ENCODE data around the gene CAMKK2. TPM values are rescaled to one million over a fixed set of nuclear protein-coding genes. Genes with fewer than 3 reads are reported as not detected.

The CAMKK2 gene
- total RNA-seq = 10 to 100 TPM; 27.6 to 29.1 TPM

DNA sequence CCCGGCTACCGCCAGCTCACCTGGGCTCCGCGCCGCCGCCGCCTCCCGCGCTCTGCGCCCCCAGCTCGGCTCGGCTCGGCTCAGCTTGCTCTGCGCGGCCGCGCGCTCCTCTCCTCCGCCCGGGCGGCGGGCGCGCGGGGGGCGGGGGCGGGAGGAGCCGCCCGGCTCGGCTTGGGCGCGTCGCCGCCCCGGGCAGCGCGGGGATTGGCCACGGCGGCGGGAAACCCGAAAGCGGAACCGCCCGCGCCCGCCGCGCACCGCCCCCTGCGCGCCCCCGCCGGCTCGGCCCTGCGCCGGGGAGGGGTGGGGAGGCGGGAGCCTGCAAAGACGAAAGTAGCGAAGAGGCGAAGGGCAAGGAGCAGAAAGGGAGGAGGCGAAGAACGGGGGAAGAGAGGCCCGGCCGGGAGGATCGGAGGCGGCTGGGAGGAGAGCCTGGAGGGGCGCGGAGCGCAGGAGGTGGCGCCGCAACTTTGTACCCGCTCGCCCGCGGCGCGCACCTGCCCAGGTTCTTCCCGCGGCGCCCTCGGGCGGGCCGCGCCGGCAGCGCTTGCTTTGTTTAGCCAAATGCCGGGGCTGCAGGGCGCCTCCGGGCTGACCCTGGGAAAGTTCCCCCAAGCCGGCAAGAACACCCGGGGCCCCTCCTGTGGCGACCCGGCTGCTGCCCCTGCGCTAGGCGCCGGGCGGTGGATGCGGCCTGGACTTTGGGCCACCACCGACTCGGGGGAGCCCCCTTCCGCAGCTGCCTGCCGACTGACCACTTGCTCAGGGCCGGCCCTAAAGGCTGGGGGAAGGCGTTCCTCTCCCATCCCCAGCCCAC is at the start of gene CAMKK2:
TSS of gene CAMKK2 (minus strand) at position 92 of the 817 bp plus-strand sequence. CDS start 22,183 bp downstream, outside the sequence.
- peaks cover 2% of the 10 kb centered on the region for H3K36me3 Mint-ChIP-seq (ENCODE audit: low read depth)
- DNase-seq = peak; percentile 90
- CTCF ChIA-PET = interaction anchor here (0.6 to 1.5 kb wide), 5 partner anchors 10 to 58 kb away, joined by 3 to 6 read pairs (median 4); no protein-coding TSS in a partner anchor
- POLR2A ChIA-PET = interaction anchor here (0.9 to 3.6 kb wide), 6 partner anchors 9 to 248 kb away, joined by 3 to 23 read pairs (median 6); partner anchors contain the start of gene RNF34
- H3K9me3 Mint-ChIP-seq = no peaks in the 10 kb centered on the region
- H3K4me1 Mint-ChIP-seq = peaks cover 42% of the 10 kb centered on the region
- peaks cover 1% of the 10 kb centered on the region for H3K27me3 Mint-ChIP-seq
- peak within 1 kb of the TSS; percentile 88 for H3K4me3 Mint-ChIP-seq
- peak within 1 kb of the TSS; percentile 75 for H3K27ac Mint-ChIP-seq

DNA sequence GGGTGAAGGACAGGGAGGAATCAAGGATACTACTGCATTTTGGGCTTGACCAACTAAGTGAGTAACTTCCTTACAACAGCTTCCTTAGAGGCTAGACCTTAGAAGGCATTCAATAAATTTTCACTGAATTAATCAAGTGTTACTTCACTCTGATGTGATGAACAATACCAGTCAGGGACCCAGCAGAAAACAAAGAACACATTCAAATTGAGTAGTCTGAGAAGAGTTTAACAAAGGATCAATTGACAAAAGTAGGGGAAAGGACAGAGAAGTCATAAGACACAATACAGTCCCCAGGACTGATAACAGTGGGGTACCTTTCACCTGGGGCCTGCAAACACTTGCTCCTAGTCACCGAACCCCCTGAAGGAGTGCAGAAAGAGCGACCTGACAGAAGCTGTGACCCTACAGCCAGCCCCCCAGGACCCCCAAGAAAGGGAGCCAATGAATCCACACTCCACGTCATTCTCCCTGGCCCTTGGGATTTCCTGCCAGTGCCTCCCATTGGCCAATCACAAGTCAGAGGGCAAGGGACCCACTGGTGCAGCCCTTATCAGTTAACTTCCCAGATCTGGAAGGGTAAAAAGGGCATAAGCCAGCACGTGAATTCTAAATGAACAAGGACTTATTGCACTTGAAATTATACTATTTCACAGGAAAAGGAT is 48.8 kb upstream of the CAMKK2 start:
- no peak for DNase-seq
- Mint-ChIP-seq H3K27me3 (no peaks in the 10 kb centered on the region), H3K27ac (peak overlapping the region; percentile 1), H3K9me3 (no peaks in the 10 kb centered on the region), H3K4me1 (peaks cover 31% of the 10 kb centered on the region), H3K36me3 (ENCODE audit: low read depth) (peaks cover 59% of the 10 kb centered on the region), H3K4me3 (no peak overlapping the region)
- ChIA-PET POLR2A (interaction anchor here (0.6 to 1.7 kb wide), 3 partner anchors 9 to 67 kb away, joined by 3 to 4 read pairs (median 3); no protein-coding TSS in a partner anchor), CTCF (interaction anchor here (0.7 to 2.5 kb wide), 2 partner anchors 10 to 278 kb away, joined by 3 to 9 read pairs; no protein-coding TSS in a partner anchor)

DNA sequence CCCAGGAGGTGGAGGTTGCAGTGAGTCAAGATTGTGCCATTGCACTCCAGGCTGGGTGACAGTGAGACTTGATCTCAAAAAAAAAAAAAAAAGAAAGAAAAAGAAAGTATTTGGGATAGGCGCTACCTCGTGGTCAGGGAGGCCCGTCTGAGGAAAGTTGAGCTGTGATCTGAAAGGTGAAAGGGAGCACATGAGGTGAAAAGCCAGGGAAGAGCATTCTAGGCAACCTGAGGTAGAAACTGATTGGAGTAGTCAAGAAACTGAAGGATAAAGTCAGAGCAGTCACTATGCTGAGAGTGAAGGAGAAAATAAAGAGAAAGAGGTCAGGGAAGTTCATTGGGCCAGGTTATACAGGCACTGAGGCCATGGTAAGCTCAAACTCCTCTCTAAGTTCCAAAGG is 48.0 kb upstream of the CAMKK2 start:
- CTCF ChIA-PET = interaction anchor here (0.7 to 2.5 kb wide), 2 partner anchors 10 to 277 kb away, joined by 3 to 9 read pairs; no protein-coding TSS in a partner anchor
- peaks cover 64% of the 10 kb centered on the region for H3K36me3 Mint-ChIP-seq (ENCODE audit: low read depth)
- H3K4me3 Mint-ChIP-seq = no peak overlapping the region
- POLR2A ChIA-PET = interaction anchor here (0.6 kb wide), 1 partner anchor 68 kb away, joined by 3 read pairs; no protein-coding TSS in a partner anchor
- H3K9me3 Mint-ChIP-seq = no peaks in the 10 kb centered on the region
- no peaks in the 10 kb centered on the region for H3K27me3 Mint-ChIP-seq
- no peak for DNase-seq
- no peak overlapping the region for H3K27ac Mint-ChIP-seq
- H3K4me1 Mint-ChIP-seq = peaks cover 32% of the 10 kb centered on the region

DNA sequence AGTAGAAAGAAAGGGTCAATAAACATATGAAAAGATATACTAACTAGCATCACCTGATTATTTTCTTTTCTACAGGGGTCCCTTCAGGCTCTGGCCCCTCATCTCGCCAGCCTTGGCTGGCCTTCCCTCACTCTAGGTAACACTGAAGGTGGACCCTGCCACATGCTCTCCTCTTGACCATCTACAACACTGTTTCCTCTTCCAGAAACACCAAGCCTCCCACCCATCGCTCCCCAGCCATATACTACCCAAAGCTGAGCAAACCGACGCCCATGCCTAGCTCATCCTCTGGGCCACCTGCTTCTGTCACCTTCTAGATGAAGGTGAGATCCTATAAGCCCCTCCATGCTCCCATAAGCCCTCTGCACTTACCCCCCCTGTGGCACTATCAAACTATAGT is 40.9 kb upstream of the CAMKK2 start:
- POLR2A ChIA-PET = interaction anchor here (0.6 to 3.3 kb wide), 4 partner anchors 15 to 75 kb away, joined by 3 to 17 read pairs (median 5); partner anchors contain the start of genes ANAPC5 and RNF34
- no peaks in the 10 kb centered on the region for H3K9me3 Mint-ChIP-seq
- no peaks in the 10 kb centered on the region for H3K27me3 Mint-ChIP-seq
- H3K27ac Mint-ChIP-seq = no peak overlapping the region
- H3K4me1 Mint-ChIP-seq = peaks cover 10% of the 10 kb centered on the region
- no peak for DNase-seq
- H3K36me3 Mint-ChIP-seq (ENCODE audit: low read depth) = peaks cover 53% of the 10 kb centered on the region
- H3K4me3 Mint-ChIP-seq = no peak overlapping the region
- CTCF ChIA-PET = interaction anchor here (1.9 to 7.0 kb wide), 2 partner anchors 14 to 105 kb away, joined by 4 to 63 read pairs; partner anchors contain the start of gene ANAPC5

DNA sequence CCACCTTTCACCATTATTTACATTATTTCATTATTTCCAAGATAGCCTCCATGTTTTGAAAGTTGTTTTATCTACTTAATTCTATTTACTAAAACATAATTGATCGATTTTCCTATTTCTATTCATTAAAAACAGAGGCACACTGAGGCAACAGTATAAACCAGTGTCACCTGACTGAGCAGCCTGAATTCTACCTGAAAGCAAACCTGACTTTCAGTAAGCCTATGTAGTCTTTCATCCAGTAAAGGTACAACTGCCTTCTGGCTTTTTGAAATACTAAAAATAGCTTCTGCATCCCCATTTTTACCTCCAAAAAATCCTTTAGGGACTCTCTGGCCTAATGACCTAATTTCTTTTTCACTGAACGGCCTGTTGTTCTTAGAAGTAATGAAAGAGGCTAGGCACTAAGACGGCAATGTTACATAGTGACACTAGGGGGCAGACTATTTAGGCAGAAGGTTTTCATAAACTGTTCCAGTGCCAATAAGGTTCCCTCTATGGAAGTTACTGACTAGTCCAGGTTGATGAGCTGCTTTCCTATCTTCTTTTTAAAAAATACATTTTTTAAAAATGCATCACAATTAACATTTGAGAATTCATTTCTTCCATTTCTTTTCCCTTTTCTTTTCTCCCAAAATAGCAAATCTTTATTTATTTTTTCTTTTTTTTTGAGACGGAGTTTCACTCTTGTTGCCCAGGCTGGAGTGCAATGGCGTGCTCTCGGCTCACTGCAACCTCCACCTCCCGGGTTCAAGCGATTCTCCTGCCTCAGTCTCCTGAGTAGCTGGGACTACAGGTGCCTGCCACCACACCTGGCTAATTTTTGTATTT is 38.2 kb upstream of the CAMKK2 start:
- DNase-seq = no peak

DNA sequence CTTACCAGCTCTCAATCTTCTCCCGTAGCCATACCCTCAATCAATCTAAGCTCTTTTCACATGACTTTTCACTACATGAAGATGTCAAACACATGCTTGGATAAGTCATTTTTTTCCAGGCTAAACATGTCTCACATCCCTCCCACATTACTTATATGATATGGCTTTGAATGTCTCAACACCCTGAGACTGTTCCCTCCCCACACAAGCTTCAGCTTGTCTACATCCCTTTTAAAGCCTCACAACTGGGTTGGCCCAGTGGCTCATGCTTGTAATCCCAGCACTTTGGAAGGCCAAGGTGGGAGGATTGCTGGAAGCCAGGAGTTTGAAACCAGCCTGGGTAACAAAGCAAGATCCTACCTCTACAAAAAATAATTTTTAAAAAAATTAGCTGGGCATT is 37.2 kb upstream of the CAMKK2 start:
- no peak for DNase-seq
- peaks cover 63% of the 10 kb centered on the region for H3K36me3 Mint-ChIP-seq (ENCODE audit: low read depth)
- CTCF ChIA-PET = interaction anchor here (0.6 to 7.0 kb wide), 10 partner anchors 9 to 165 kb away, joined by 3 to 63 read pairs (median 8); partner anchors contain the start of gene RNF34
- no peaks in the 10 kb centered on the region for H3K9me3 Mint-ChIP-seq
- no peak overlapping the region for H3K27ac Mint-ChIP-seq
- H3K27me3 Mint-ChIP-seq = no peaks in the 10 kb centered on the region
- POLR2A ChIA-PET = interaction anchor here (0.6 to 3.5 kb wide), 5 partner anchors 9 to 219 kb away, joined by 3 to 23 read pairs (median 5); partner anchors contain the start of genes ANAPC5 and RNF34
- peaks cover 3% of the 10 kb centered on the region for H3K4me1 Mint-ChIP-seq
- H3K4me3 Mint-ChIP-seq = no peak overlapping the region

More for the DNA sequence above, 38.2 kb upstream of the CAMKK2 start:
- POLR2A ChIA-PET = interaction anchor here (1.3 to 3.5 kb wide), 4 partner anchors 17 to 86 kb away, joined by 3 to 23 read pairs (median 16); partner anchors contain the start of genes ANAPC5 and RNF34
- Mint-ChIP-seq H3K27me3 (no peaks in the 10 kb centered on the region), H3K4me3 (no peak overlapping the region), H3K9me3 (no peaks in the 10 kb centered on the region), H3K4me1 (peaks cover 6% of the 10 kb centered on the region), H3K36me3 (ENCODE audit: low read depth) (peaks cover 56% of the 10 kb centered on the region), H3K27ac (peak overlapping the region; percentile 49)
- CTCF ChIA-PET = interaction anchor here (0.6 to 7.0 kb wide), 24 partner anchors 9 to 346 kb away, joined by 3 to 63 read pairs (median 4); partner anchors contain the start of genes ANAPC5, CAMKK2 and RNF34

DNA sequence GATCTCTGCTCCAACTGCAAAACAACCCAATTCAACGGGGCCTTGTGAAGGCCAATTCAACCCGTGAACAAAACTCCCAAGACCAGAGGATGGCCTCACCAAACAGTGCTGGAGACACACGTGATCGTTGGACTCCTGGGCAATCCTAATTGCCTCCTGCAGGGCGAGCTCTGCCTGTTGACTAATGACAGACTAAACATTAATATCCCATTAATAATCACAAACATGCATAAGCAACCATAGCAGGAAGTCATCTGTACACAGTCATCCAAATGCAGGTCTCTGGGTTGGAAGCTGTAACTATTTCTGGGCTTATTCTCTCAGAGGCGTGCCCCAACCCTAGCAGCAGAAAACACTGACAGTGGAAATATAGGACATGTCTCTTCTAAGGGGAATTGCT is 34.7 kb upstream of the CAMKK2 start:
- ChIA-PET POLR2A (interaction anchor here (0.9 kb wide), 1 partner anchor 21 kb away, joined by 3 read pairs; no protein-coding TSS in a partner anchor), CTCF (interaction anchor here (1.2 to 7.0 kb wide), 2 partner anchors 69 to 111 kb away, joined by 4 to 63 read pairs; partner anchors contain the start of gene RNF34)
- Mint-ChIP-seq H3K27me3 (no peaks in the 10 kb centered on the region), H3K27ac (no peak overlapping the region), H3K36me3 (ENCODE audit: low read depth) (peaks cover 80% of the 10 kb centered on the region), H3K4me3 (no peak overlapping the region), H3K4me1 (peaks cover 3% of the 10 kb centered on the region), H3K9me3 (no peaks in the 10 kb centered on the region)
- DNase-seq = no peak

DNA sequence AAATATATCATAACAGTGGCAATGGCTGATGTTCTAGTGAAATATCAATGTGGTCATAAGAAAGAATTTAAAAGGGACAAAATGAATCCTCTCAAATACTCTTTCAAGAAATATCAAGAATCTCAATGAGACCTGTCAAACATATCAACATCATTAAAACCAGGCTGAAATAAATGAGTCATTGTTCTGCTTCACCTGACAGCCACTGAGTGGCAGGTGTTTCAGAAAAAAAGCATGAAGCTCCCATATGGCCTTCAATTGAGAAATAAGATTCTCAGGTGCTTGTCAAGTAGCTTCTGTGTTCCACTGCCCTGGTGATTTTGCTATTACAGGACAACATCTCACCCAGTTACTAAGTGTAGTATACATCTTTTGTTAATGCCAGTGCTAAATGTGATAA is 34.2 kb upstream of the CAMKK2 start:
- H3K27me3 Mint-ChIP-seq = no peaks in the 10 kb centered on the region

DNA sequence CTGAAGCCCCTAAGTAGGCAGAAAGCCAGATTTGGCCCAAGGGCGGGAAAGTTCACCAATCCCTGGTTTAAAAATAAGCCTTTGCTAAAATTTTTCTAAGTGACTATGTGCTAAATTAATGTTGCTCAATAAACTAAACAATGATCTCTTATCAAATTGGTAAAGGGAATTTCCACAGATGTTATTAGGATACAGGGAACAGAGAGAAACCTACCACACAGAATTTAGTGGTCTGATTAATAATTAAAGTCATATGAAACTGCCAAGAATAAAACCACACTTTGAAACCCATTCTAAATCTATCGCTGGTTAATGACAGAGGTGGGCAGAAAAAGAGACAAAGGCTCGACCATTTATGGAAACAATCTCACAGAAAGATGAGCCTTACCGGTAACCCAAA is 33.7 kb upstream of the CAMKK2 start:
- peaks cover 80% of the 10 kb centered on the region for H3K36me3 Mint-ChIP-seq (ENCODE audit: low read depth)
- no peaks in the 10 kb centered on the region for H3K9me3 Mint-ChIP-seq
- POLR2A ChIA-PET = interaction anchor here (0.9 kb wide), 1 partner anchor 22 kb away, joined by 3 read pairs; no protein-coding TSS in a partner anchor
- peaks cover 3% of the 10 kb centered on the region for H3K4me1 Mint-ChIP-seq
- no peak overlapping the region for H3K27ac Mint-ChIP-seq
- H3K4me3 Mint-ChIP-seq = no peak overlapping the region
- no peaks in the 10 kb centered on the region for H3K27me3 Mint-ChIP-seq
- CTCF ChIA-PET = no interaction called here
- DNase-seq = no peak

More for the DNA sequence above, 34.2 kb upstream of the CAMKK2 start:
- POLR2A ChIA-PET = interaction anchor here (0.9 kb wide), 1 partner anchor 22 kb away, joined by 3 read pairs; no protein-coding TSS in a partner anchor
- Mint-ChIP-seq H3K9me3 (no peaks in the 10 kb centered on the region), H3K4me1 (peaks cover 3% of the 10 kb centered on the region), H3K36me3 (ENCODE audit: low read depth) (peaks cover 84% of the 10 kb centered on the region), H3K4me3 (no peak overlapping the region), H3K27ac (no peak overlapping the region)
- DNase-seq = no peak
- CTCF ChIA-PET = no interaction called here

DNA sequence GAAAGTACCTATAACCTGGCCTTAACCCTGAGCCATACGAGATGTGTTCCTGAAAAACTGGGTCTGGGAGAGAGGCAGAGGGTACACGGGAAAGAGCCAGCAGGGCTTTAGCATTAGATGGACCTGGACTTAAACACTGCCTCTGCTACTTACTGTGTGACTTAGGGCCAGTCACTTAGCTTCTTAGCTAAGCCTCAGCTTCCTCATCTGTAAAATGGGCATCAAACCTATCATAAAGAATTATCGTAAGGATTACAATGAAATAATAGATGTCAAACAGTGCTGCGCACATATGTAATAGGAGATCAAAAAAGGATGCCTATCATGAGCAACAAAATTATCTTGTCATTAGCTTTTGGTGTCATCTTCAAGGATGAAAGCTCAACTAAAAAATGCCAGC is 32.1 kb upstream of the CAMKK2 start:
- Mint-ChIP-seq H3K9me3 (no peaks in the 10 kb centered on the region), H3K4me3 (no peak overlapping the region), H3K4me1 (no peaks in the 10 kb centered on the region), H3K36me3 (ENCODE audit: low read depth) (peaks cover 81% of the 10 kb centered on the region), H3K27ac (no peak overlapping the region), H3K27me3 (no peaks in the 10 kb centered on the region)
- DNase-seq = no peak
- CTCF ChIA-PET = interaction anchor here (0.6 to 0.7 kb wide), 2 partner anchors 12 to 115 kb away, joined by 3 read pairs; no protein-coding TSS in a partner anchor
- POLR2A ChIA-PET = interaction anchor here (0.6 to 1.2 kb wide), 3 partner anchors 17 to 109 kb away, joined by 3 to 4 read pairs (median 3); no protein-coding TSS in a partner anchor

DNA sequence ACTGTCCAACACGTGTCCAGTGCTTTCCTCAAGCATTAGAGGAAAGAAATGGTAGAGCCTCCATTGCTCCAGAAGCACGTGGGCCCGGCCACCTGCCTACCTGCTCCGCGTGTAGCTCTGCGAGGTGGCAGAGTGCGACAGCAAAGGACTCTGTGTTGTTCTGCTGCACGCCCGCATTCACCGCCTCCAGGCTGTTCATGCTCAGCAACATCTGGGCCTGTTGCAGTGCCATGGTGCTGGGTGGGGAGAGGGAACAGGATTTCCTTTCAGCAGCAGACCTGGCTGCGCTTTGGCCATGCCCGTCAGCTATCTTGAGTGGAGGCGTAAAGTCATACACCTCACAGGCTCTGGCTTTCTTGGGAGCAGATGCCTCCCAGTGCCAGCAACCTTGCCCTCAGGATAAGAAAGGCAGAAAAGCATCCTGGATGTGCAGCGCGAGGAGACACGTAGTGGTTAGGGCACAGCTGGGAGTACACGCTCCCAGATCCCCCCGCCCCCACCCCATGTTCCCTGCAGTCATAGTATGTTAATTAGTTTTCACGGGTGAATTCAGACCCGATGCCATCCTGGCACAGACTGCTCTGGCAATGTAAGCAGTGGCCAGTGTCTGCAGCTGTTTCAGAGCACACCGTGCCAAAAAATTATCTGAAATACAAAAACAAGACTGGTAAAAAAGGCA is 30.6 kb upstream of the CAMKK2 start:
- no peaks in the 10 kb centered on the region for H3K4me1 Mint-ChIP-seq
- CTCF ChIA-PET = interaction anchor here (3.4 kb wide), 1 partner anchor 7 kb away, joined by 18 read pairs; no protein-coding TSS in a partner anchor
- H3K9me3 Mint-ChIP-seq = no peaks in the 10 kb centered on the region
- H3K36me3 Mint-ChIP-seq (ENCODE audit: low read depth) = peaks cover 81% of the 10 kb centered on the region
- POLR2A ChIA-PET = interaction anchor here (0.8 kb wide), 1 partner anchor 48 kb away, joined by 3 read pairs; no protein-coding TSS in a partner anchor
- no peak for DNase-seq
- no peak overlapping the region for H3K27ac Mint-ChIP-seq
- no peak overlapping the region for H3K4me3 Mint-ChIP-seq
- no peaks in the 10 kb centered on the region for H3K27me3 Mint-ChIP-seq
